GM12878 (cell line): ENCODE results near the gene ATP6V1G3. TPM values are rescaled to one million over a fixed set of nuclear protein-coding genes. Genes with fewer than 3 reads are reported as not detected.

ENCODE experiments used
- ATAC-seq: fragments of 200-7000 bp; cut with Tn5 transposase; 3 replicates; pipeline ENCODE4 v1.9.1; 2020; ENCODE audit warnings: mild to moderate bottlenecking, moderate library complexity
- BruUV-seq: library from RNA; stranded (reverse); fragments of 400-500 nt; replicated peaks from 2 replicates; lab custom pipeline; 2021; lab: Mats Ljungman, UMichigan
- CTCF ChIA-PET: fragments of 300-600 bp; sonication (Branson Sonifier 250); formaldehyde crosslinking; extraction: SDS; loops from one replicate; lab custom pipeline; 2021; ENCODE audit warnings: inconsistent platforms; lab: Yijun Ruan, JAX
- POLR2A ChIA-PET: fragments of 350-600 bp; formaldehyde crosslinking; extraction: SDS; loops from one replicate; lab custom pipeline; 2021; ENCODE audit warnings: inconsistent platforms; lab: Charles Lee
- RAD21 ChIA-PET: fragments of 300-600 bp; sonication (Branson Sonifier 250); formaldehyde crosslinking; loops from one replicate; lab custom pipeline; 2023; ENCODE audit warnings: antibody characterized with exemption; ENCODE audit not compliant: unreplicated experiment; lab: Charles Lee
- SMC1A ChIA-PET: fragments of 300-600 bp; sonication (Branson Sonifier 250); formaldehyde crosslinking; loops from one replicate; lab custom pipeline; 2023; ENCODE audit not compliant: unreplicated experiment, uncharacterized antibody; lab: Charles Lee
- DNase-seq: peaks from one replicate; pipeline ENCODE4 v3.0.0-alpha.2; 2011; ENCODE audit warnings: low read depth, low spot score
- FAIRE-seq: peaks from 3 replicates; lab custom pipeline; 2011; peaks lifted over from hg19 to GRCh38; lab: Jason Lieb, UNC
- H2AFZ ChIP-seq: 2 replicates; pipeline ENCODE4 v1.6.0; 2011; ENCODE audit warnings: low read depth, low read length, control low read depth; ENCODE audit not compliant: control insufficient read depth
- H3K27ac ChIP-seq: 2 replicates; pipeline ENCODE4 v1.5.1; 2011; ENCODE audit warnings: control low read depth; ENCODE audit not compliant: control insufficient read depth, insufficient read depth
- H3K27me3 ChIP-seq, 2 experiments: replicated peaks in 1 of 2; 2 replicates each; pipeline versions ENCODE4 v1.6.0 to v1.6.1; 2011; ENCODE audit warnings: low read length in 1 of 2; ENCODE audit not compliant: control insufficient read depth in 2 of 2, insufficient read depth in 2 of 2
- H3K36me3 ChIP-seq, 2 experiments: 2 replicates each; pipeline ENCODE4 v1.5.1; 2011; ENCODE audit warnings: low read length in 1 of 2; ENCODE audit not compliant: control insufficient read depth in 2 of 2, insufficient read depth in 2 of 2
- H3K4me1 ChIP-seq: 2 replicates; pipeline ENCODE4 v1.6.1; 2011; ENCODE audit warnings: mild to moderate bottlenecking, low read length, moderate library complexity, mixed read lengths; ENCODE audit not compliant: control insufficient read depth, insufficient read depth
- H3K4me2 ChIP-seq: 2 replicates; pipeline ENCODE4 v1.6.0; 2011; ENCODE audit warnings: control low read depth; ENCODE audit not compliant: control insufficient read depth, insufficient read depth
- H3K4me3 ChIP-seq: fragments of 200-600 bp; sonication (generic); 2 replicates; pipeline ENCODE4 v1.5.1; 2016
- H3K79me2 ChIP-seq: 2 replicates; pipeline ENCODE4 v1.6.0; 2011; ENCODE audit warnings: low read length; ENCODE audit not compliant: control insufficient read depth, insufficient read depth
- H3K9ac ChIP-seq: 2 replicates; pipeline ENCODE4 v1.8.0; 2011; ENCODE audit warnings: low read length, control low read depth, mixed read lengths; ENCODE audit not compliant: control insufficient read depth, insufficient read depth
- H3K9me3 ChIP-seq: replicated peaks from 3 replicates; pipeline ENCODE4 v1.5.1; 2011; ENCODE audit warnings: mild to moderate bottlenecking, low read length; ENCODE audit not compliant: control insufficient read depth, insufficient read depth
- H4K20me1 ChIP-seq: 2 replicates; pipeline ENCODE4 v1.6.0; 2011; ENCODE audit not compliant: control insufficient read depth, insufficient read depth
- BACH1 ChIP-seq: fragments of 450-650 bp; IDR thresholded peaks from 2 replicates; pipeline ENCODE4 v1.6.1; 2017; ENCODE audit warnings: mild to moderate bottlenecking, borderline replicate concordance
- BCL11A ChIP-seq: IDR thresholded peaks from 2 replicates; pipeline ENCODE4 v1.6.1; 2011; ENCODE audit warnings: low read depth, low read length
- BMI1 ChIP-seq: fragments of 450-650 bp; IDR thresholded peaks from 2 replicates; pipeline ENCODE4 v1.6.1; 2016; ENCODE audit warnings: mild to moderate bottlenecking, moderate library complexity, borderline replicate concordance
- CREB1 ChIP-seq: IDR thresholded peaks from 2 replicates; pipeline ENCODE4 v1.6.1; 2012; ENCODE audit warnings: low read depth, mild to moderate bottlenecking, inconsistent platforms
- GABPA ChIP-seq: IDR thresholded peaks from 2 replicates; pipeline ENCODE4 v1.6.1; 2014; ENCODE audit warnings: antibody characterized with exemption, low read depth, mild to moderate bottlenecking, inconsistent platforms
- HSF1 ChIP-seq: fragments of 150-350 bp; IDR thresholded peaks from 2 replicates; pipeline ENCODE4 v1.6.1; 2014; ENCODE audit warnings: mild to moderate bottlenecking, low read depth, low read length
- NR2F1 ChIP-seq: fragments of 450-650 bp; conservative IDR thresholded peaks from 2 replicates; pipeline ENCODE4 v1.6.1; 2017; ENCODE audit warnings: mild to moderate bottlenecking
- POLR2AphosphoS5 ChIP-seq: IDR thresholded peaks from 2 replicates; pipeline ENCODE4 v1.6.1; 2011; ENCODE audit warnings: mild to moderate bottlenecking, low read length, inconsistent platforms
- RCOR1 ChIP-seq: conservative IDR thresholded peaks from 2 replicates; pipeline ENCODE4 v1.6.1; 2012; ENCODE audit warnings: low read depth, low read length, improper control_type of control experiment
- SMAD1 ChIP-seq: fragments of 450-650 bp; IDR thresholded peaks from 2 replicates; pipeline ENCODE4 v1.6.1; 2018; ENCODE audit warnings: mild to moderate bottlenecking, low read depth; ENCODE audit not compliant: partially characterized antibody
- SMARCA5 ChIP-seq: fragments of 450-650 bp; IDR thresholded peaks from 2 replicates; pipeline ENCODE4 v1.6.1; 2017; ENCODE audit warnings: mild to moderate bottlenecking
- YY1 ChIP-seq: IDR thresholded peaks from 2 replicates; pipeline ENCODE4 v1.6.1; 2011; ENCODE audit warnings: low read depth, mild to moderate bottlenecking, low read length
- WGBS: methylation state at CpG from one replicate; pipeline ENCODE4 v1.1.6; 2016; ENCODE audit warnings: low lambda C conversion rate; ENCODE audit not compliant: insufficient replicate concordance, insufficient coverage; ENCODE audit errors: missing lambda C conversion rate; 5-methylcytosine and 5-hydroxymethylcytosine counted together
- in situ Hi-C: fragments of 300-500 bp; cut with MboI; formaldehyde crosslinking; loops from 9 replicates; pipeline ENCODE4 v1.14.3; 2018; ENCODE audit warnings: mixed read lengths
- intact Hi-C: fragments of 100-400 bp; cut with micrococcal nuclease; formaldehyde crosslinking; loops from one replicate; pipeline ENCODE4 v1.14.2; 2022; ENCODE audit not compliant: unreplicated experiment
- polyA plus RNA-seq, 11 experiments: library from polyadenylated mRNA; depleted of rRNA in 4 of 11; unstranded in 6 of 11; stranded (reverse) in 5 of 11; fragments of >200 nt; fragmentation: Nextera tagmentation in 4 of 11; fragmentation: Illumina TruSeq in 1 of 11; extraction: Ambion mirVana in 4 of 11; extraction: Trizol in 1 of 11; gene quantifications; 1 replicate in 1 of 11; 2 replicates in 10 of 11; pipeline versions ENCODE4 v1.2.1 to v1.2.3, GENCODE V29; 2011 to 2016; ENCODE audit warnings: inconsistent platforms in 2 of 11, missing spikeins in 2 of 11, low read depth in 1 of 11
- total RNA-seq, 4 experiments: library from RNA; depleted of rRNA in 3 of 4; stranded (reverse); fragments of >200 nt in 3 of 4; fragmentation: Illumina TruSeq in 1 of 4; extraction: Trizol in 1 of 4; gene quantifications; 2 replicates each; pipeline versions ENCODE4 v1.2.1 to v1.2.3, GENCODE V29; 2013 to 2021

Gene ATP6V1G3
- total and polyA plus RNA-seq, 10 of the 15 experiments (the other 5 are each of a cell fraction or from before 2014, with no cell fraction given): 0.22 TPM; not detected in 9

- Histone ChIP-seq H3K4me2 (peak overlapping the region; percentile 78), H3K4me3 (no peak overlapping the region)
- DNase-seq: no peak
Observed at GRCh38 chr1:198519639-198520501, 20.6 kb downstream of the ATP6V1G3 start.

More at GRCh38 chr1:198519639-198520501, 20.6 kb downstream of the ATP6V1G3 start:
- Histone ChIP-seq H3K79me2 (no peaks in the 10 kb centered on the region), H4K20me1 (no peaks in the 10 kb centered on the region), H3K9me3 (no peaks in the 10 kb centered on the region; the same call in 1 of the 3 replicates), H3K27ac (no peak overlapping the region), H3K36me3 (no peaks in the 10 kb centered on the region), H3K27me3 (no peaks in the 10 kb centered on the region; a peak in 1 of 4 replicates), H3K9ac (no peak overlapping the region), H2AFZ (no peak overlapping the region; the same call in 1 of the 2 replicates), H3K4me1 (peaks cover 18% of the 10 kb centered on the region)
- intact Hi-C loops: loop anchor here (1.0 to 5.0 kb wide), 3 partner anchors 77 to 162 kb away; no protein-coding TSS in a partner anchor
- SMC1A ChIA-PET: interaction anchor here (0.7 to 3.0 kb wide), 26 partner anchors 10 to 275 kb away, joined by 3 to 29 read pairs (median 4); partner anchors contain the start of gene PTPRC
- in situ Hi-C loops: no loop called here
- BruUV-seq: no TSS peak
- POLR2A ChIA-PET: interaction anchor here (0.5 to 1.4 kb wide), 5 partner anchors 24 to 186 kb away, joined by 3 to 5 read pairs (median 4); no protein-coding TSS in a partner anchor
- ATAC-seq (peak; percentile 15; the same call in 2 of the 3 replicates), FAIRE-seq (no peak)
- WGBS: 40% methylated on average over 10 of the region's 10 CpGs
- CTCF ChIA-PET: interaction anchor here (0.6 to 2.2 kb wide), 16 partner anchors 10 to 943 kb away, joined by 3 to 8 read pairs (median 4); no protein-coding TSS in a partner anchor
- TF ChIP-seq RCOR1 (no peak), SMARCA5 (no peak), POLR2AphosphoS5 (no peak), BACH1 (no peak), NR2F1 (no peak), BMI1 (no peak), SMAD1 (no peak), HSF1 (no peak), YY1 (no peak), GABPA (no peak), BCL11A (no peak), CREB1 (no peak)
- RAD21 ChIA-PET: interaction anchor here (0.8 to 3.0 kb wide), 13 partner anchors 9 to 165 kb away, joined by 3 to 22 read pairs (median 5); no protein-coding TSS in a partner anchor
